Natural killer cell (primary cell): Measurements from ENCODE around the gene SNX24. TPM values are rescaled to one million over a fixed set of nuclear protein-coding genes. Genes with fewer than 3 reads are reported as not detected.

Experiments used
- ATAC-seq, 3 donors: fragments of 150-1000 bp in 2 of 3; fragments of 200-7000 bp in 1 of 3; cut with Tn5 transposase; 1 replicate in 1 of 3; 2 replicates in 2 of 3; pipeline ENCODE4 v1.10.0; 2021; ENCODE audit warnings: mild to moderate bottlenecking in 2 of 3, moderate library complexity in 2 of 3
- DNase-seq, 2 donors: peaks; one replicate each; pipeline versions ENCODE4 v3.0.0 to v3.0.0-alpha.2; 2013 to 2021; ENCODE audit warnings: mixed read lengths in 1 of 2
- H3K27ac ChIP-seq: one replicate; pipeline ENCODE4 v1.5.1; 2013; ENCODE audit warnings: mild to moderate bottlenecking, low read length
- H3K27me3 ChIP-seq: one replicate; pipeline ENCODE4 v1.6.1; 2013; ENCODE audit warnings: low read length; ENCODE audit not compliant: control insufficient read depth, insufficient read depth
- H3K36me3 ChIP-seq: one replicate; pipeline ENCODE4 v1.6.1; 2013; ENCODE audit warnings: low read length; ENCODE audit not compliant: control insufficient read depth, insufficient read depth
- H3K4me1 ChIP-seq: one replicate; pipeline ENCODE4 v1.6.1; 2013; ENCODE audit warnings: low read length; ENCODE audit not compliant: control insufficient read depth, insufficient read depth
- H3K4me3 ChIP-seq: one replicate; pipeline ENCODE4 v1.5.1; 2013; ENCODE audit warnings: low read length
- H3K9me3 ChIP-seq: one replicate; pipeline ENCODE4 v1.6.1; 2013; ENCODE audit warnings: low read length; ENCODE audit not compliant: control insufficient read depth, insufficient read depth
- H3K27ac Mint-ChIP-seq, 2 donors: one replicate each; pipeline ENCODE4 v1.8.0; 2022; ENCODE audit warnings: mild to moderate bottlenecking in 2 of 2, mixed read lengths in 2 of 2, moderate library complexity in 1 of 2
- H3K27me3 Mint-ChIP-seq, 2 donors: one replicate each; pipeline ENCODE4 v1.8.0; 2022; ENCODE audit warnings: low read depth in 2 of 2, mixed read lengths in 2 of 2
- H3K36me3 Mint-ChIP-seq: one replicate; pipeline ENCODE4 v1.8.0; 2022; ENCODE audit warnings: mixed read lengths
- H3K4me1 Mint-ChIP-seq, 2 donors: one replicate each; pipeline ENCODE4 v1.8.0; 2022; ENCODE audit warnings: mixed read lengths in 2 of 2
- H3K4me3 Mint-ChIP-seq: one replicate; pipeline ENCODE4 v1.8.0; 2022; ENCODE audit warnings: mild to moderate bottlenecking, moderate library complexity, mixed read lengths
- H3K9me3 Mint-ChIP-seq, 2 donors: one replicate each; pipeline ENCODE4 v1.8.0; 2022; ENCODE audit warnings: mixed read lengths in 2 of 2
- WGBS: methylation state at CpG from one replicate; pipeline ENCODE4 v1.1.7; 2013; ENCODE audit warnings: missing lambda C conversion rate; ENCODE audit not compliant: insufficient coverage; 5-methylcytosine and 5-hydroxymethylcytosine counted together
- intact Hi-C: fragments of 100-400 bp; cut with micrococcal nuclease; formaldehyde crosslinking; loops from one replicate; pipeline ENCODE4 v1.14.2; 2022
- total RNA-seq, 4 donors: library from RNA; stranded (reverse); fragments of 120-200 nt in 1 of 4; gene quantifications; one replicate each; pipeline versions ENCODE4 v1.2.3 to v1.2.4, GENCODE V29; 2013 to 2022
- TF ChIP-seq, protein P1 (sequence below): fragments of 200-600 bp; IDR thresholded peaks from one replicate; pipeline ENCODE4 v1.8.0; 2022; ENCODE audit warnings: antibody characterized with exemption

The SNX24 gene
- total RNA-seq, 3 donors from 2014 or later (not counting 1 experiment from before 2014, with no cell fraction given): 3.6 to 5.2 (median 3.7) TPM

GRCh38 chr5:122977319-122977718 lies 131.9 kb downstream of the SNX24 start:
- Mint-ChIP-seq H3K27me3 (peaks cover 0 to 7% of the 10 kb centered on the region in 2 donors), H3K9me3 (no peaks in the 10 kb centered on the region), H3K4me1 (no peaks in the 10 kb centered on the region), H3K4me3 (no peak overlapping the region), H3K36me3 (no peaks in the 10 kb centered on the region), H3K27ac (no peak overlapping the region)
- WGBS: 95% methylated on average over 2 of the region's 2 CpGs
- Histone ChIP-seq H3K27me3 (no peaks in the 10 kb centered on the region), H3K36me3 (no peaks in the 10 kb centered on the region), H3K27ac (no peak overlapping the region), H3K4me1 (no peaks in the 10 kb centered on the region), H3K4me3 (no peak overlapping the region), H3K9me3 (no peaks in the 10 kb centered on the region)
- no peak for ATAC-seq
- intact Hi-C loops: no loop called here
- DNase-seq: no peak
- TF ChIP-seq, protein P1, sequence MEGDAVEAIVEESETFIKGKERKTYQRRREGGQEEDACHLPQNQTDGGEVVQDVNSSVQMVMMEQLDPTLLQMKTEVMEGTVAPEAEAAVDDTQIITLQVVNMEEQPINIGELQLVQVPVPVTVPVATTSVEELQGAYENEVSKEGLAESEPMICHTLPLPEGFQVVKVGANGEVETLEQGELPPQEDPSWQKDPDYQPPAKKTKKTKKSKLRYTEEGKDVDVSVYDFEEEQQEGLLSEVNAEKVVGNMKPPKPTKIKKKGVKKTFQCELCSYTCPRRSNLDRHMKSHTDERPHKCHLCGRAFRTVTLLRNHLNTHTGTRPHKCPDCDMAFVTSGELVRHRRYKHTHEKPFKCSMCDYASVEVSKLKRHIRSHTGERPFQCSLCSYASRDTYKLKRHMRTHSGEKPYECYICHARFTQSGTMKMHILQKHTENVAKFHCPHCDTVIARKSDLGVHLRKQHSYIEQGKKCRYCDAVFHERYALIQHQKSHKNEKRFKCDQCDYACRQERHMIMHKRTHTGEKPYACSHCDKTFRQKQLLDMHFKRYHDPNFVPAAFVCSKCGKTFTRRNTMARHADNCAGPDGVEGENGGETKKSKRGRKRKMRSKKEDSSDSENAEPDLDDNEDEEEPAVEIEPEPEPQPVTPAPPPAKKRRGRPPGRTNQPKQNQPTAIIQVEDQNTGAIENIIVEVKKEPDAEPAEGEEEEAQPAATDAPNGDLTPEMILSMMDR: no peak

- no peak for DNase-seq
- Mint-ChIP-seq H3K27me3 (peaks cover 0 to 7% of the 10 kb centered on the region in 2 donors), H3K36me3 (no peaks in the 10 kb centered on the region), H3K9me3 (no peaks in the 10 kb centered on the region), H3K27ac (no peak overlapping the region), H3K4me1 (no peaks in the 10 kb centered on the region), H3K4me3 (no peak overlapping the region)
- no peak overlapping the region for H3K27ac ChIP-seq
- H3K9me3 ChIP-seq: no peaks in the 10 kb centered on the region
- H3K27me3 ChIP-seq: no peaks in the 10 kb centered on the region
- intact Hi-C loops: no loop called here
- TF ChIP-seq, protein P1: no peak
- H3K4me3 ChIP-seq: no peak overlapping the region
- no peaks in the 10 kb centered on the region for H3K4me1 ChIP-seq
- ATAC-seq: no peak
- WGBS: 100% methylated on average over 2 of the region's 2 CpGs
- no peaks in the 10 kb centered on the region for H3K36me3 ChIP-seq
Measured at GRCh38 chr5:122978068-122978467, 132.7 kb downstream of the SNX24 start.

GRCh38 chr5:122978644-122979297 lies 133.4 kb downstream of the SNX24 start:
- 93% methylated on average over 5 of the region's 5 CpGs for WGBS
- Mint-ChIP-seq H3K4me1 (no peaks in the 10 kb centered on the region), H3K36me3 (no peaks in the 10 kb centered on the region), H3K4me3 (no peak overlapping the region), H3K27ac (no peak overlapping the region), H3K27me3 (peaks cover 0 to 7% of the 10 kb centered on the region in 2 donors), H3K9me3 (no peaks in the 10 kb centered on the region)
- intact Hi-C loops: no loop called here
- TF ChIP-seq, protein P1: no peak
- H3K27me3 ChIP-seq: no peaks in the 10 kb centered on the region
- no peak for ATAC-seq
- H3K36me3 ChIP-seq: no peaks in the 10 kb centered on the region
- no peaks in the 10 kb centered on the region for H3K9me3 ChIP-seq
- no peak for DNase-seq
- H3K27ac ChIP-seq: no peak overlapping the region
- no peak overlapping the region for H3K4me3 ChIP-seq
- H3K4me1 ChIP-seq: no peaks in the 10 kb centered on the region

- Mint-ChIP-seq H3K4me3 (no peak overlapping the region), H3K9me3 (no peaks in the 10 kb centered on the region), H3K4me1 (peaks cover 0 to 6% of the 10 kb centered on the region in 2 donors), H3K27ac (no peak overlapping the region), H3K36me3 (no peaks in the 10 kb centered on the region), H3K27me3 (no peaks in the 10 kb centered on the region)
- TF ChIP-seq, protein P1: no peak
- no peaks in the 10 kb centered on the region for H3K36me3 ChIP-seq
- no peaks in the 10 kb centered on the region for H3K9me3 ChIP-seq
- intact Hi-C loops: no loop called here
- no peaks in the 10 kb centered on the region for H3K27me3 ChIP-seq
- no peak for DNase-seq
- no peaks in the 10 kb centered on the region for H3K4me1 ChIP-seq
- ATAC-seq: no peak
- no peak overlapping the region for H3K27ac ChIP-seq
- no peak overlapping the region for H3K4me3 ChIP-seq
- WGBS: 72% methylated on average over 2 of the region's 2 CpGs
Measured at GRCh38 chr5:122981846-122982245, 136.4 kb downstream of the SNX24 start.
